ENCODE results near the gene MEGF6.

DNA sequence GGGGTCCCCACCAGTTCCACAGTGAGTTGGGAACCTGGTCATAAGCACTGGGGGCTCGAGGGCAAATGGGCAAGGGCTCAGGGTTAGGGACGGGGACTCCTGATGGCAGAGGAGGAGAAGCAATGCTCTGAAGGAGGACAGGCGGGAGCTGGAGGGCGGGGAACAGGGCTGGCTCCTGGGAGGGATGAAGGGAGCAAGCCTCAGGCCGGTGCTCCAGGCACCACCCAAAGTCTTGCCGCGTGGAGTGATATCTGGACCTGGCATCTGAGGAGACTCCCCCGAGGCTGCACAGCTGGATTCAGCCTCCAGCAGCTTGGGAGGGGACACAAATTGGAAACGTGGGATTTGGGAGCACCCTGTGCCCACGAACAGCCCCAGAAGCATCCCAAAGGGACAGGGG is 11.0 kb downstream of the MEGF6 start:
- TF ChIP-seq, protein P1, sequence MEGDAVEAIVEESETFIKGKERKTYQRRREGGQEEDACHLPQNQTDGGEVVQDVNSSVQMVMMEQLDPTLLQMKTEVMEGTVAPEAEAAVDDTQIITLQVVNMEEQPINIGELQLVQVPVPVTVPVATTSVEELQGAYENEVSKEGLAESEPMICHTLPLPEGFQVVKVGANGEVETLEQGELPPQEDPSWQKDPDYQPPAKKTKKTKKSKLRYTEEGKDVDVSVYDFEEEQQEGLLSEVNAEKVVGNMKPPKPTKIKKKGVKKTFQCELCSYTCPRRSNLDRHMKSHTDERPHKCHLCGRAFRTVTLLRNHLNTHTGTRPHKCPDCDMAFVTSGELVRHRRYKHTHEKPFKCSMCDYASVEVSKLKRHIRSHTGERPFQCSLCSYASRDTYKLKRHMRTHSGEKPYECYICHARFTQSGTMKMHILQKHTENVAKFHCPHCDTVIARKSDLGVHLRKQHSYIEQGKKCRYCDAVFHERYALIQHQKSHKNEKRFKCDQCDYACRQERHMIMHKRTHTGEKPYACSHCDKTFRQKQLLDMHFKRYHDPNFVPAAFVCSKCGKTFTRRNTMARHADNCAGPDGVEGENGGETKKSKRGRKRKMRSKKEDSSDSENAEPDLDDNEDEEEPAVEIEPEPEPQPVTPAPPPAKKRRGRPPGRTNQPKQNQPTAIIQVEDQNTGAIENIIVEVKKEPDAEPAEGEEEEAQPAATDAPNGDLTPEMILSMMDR (IDR thresholded peaks at IDR 0.05; ENCODE audit: poor library complexity), result no peak
- TF ChIP-seq EZH2 (IDR thresholded peaks at IDR 0.05; ENCODE audit: borderline replicate concordance), result no peak

Measured in hepatocyte (in vitro differentiated cells).